ENCODE data around the gene DIAPH2.
"Not testable (repeated sequence)": the region's sequence is repeated elsewhere in the genome, so short reads cannot be mapped to it uniquely, and the experiment has no call there.

Gene DIAPH2

DNA sequence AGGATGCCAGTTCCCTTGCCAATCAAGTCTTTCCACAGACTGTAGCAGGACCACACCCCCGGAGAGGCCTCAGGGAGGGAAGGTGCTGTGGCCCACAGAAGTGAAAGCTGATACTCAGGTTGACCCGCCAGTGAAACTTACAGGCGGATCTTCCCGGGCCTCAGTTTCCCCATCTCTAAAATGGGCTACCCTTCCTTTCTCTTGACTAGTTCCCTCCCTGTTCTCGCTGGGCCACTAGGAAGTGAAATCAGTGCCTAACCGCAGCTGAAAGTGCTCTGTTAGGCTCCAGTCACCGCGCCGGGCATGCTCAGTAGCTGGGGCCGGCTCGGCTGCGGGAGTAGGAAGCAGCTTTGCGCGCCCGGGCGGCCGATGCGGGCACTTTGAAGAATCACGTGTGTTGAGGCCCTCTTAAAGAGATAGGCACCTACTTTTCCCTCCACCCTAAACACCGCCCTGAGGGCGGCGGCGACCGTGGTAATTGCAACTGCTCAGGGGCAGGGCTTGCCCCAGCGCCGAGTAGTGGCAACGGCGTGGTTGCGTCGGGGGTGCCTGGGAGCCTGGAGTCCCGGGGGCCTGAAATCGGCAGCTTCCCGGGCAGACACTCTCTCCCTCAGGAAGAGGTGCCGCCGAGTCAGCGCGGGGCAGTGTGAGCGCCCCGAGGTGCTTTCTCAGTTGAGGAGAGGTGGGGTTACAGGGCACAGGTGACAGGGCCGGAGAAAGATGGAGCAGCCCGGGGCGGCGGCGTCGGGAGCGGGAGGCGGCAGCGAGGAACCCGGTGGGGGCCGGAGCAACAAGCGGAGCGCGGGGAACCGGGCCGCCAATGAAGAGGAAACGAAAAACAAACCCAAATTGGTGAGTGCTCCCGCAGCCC lies at the start of gene DIAPH2:
Gene DIAPH2 (plus strand): TSS at position 504 of the 871 bp plus-strand sequence.
- DNase-seq, result peak; percentile 76

DNA sequence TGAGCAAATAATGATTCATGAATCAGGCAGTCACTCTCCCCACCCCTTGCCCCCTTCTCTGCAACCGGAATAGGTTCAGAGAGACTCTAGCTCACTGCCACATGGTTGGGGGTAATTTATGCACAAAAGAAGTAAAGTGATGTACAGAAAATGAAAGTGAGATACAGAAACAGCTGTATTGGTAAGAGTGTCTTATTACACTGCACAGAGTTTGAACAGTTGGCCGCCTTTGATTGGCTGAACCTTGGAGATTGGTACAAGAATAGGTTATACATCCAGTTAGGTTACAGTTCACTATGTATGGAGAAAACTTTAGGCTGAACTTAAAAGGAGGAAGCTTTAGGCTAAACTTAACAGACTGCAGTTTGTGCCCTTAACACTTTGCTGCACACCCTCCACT lies 34.6 kb upstream of the DIAPH2 start:
- no peak for DNase-seq

DNA sequence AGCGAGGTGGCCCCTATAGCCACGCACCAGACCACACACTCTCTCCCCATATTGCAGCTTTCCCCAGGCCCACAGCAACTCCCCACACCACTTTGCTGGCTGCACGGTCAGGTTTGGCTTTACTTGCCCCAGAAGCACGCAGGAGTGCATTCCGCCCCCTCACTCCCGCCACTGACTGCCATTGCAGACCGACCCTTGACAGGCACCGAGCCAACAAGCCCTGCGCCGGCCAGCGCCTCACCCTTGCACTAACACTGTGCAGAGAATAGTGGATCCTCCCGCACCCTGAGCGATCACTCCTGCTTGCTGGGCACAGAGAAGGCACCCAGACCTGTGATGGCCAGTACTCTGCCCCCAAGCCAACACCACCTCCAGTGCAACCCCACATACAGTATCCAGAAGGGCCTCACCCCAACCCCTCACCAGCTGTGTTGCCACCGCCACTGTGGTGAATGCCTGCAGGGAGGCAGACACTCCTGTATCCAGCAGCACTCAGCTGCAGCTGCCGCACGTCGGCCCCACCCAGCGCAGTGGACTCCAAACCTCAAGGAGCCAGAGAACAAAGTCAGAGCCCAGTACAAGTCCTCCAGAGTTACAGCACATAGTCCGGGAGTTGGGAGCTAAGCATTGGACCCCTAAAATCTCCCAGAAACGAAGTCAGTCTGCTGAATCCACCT lies 28.6 kb upstream of the DIAPH2 start:
- no peak for DNase-seq

DNA sequence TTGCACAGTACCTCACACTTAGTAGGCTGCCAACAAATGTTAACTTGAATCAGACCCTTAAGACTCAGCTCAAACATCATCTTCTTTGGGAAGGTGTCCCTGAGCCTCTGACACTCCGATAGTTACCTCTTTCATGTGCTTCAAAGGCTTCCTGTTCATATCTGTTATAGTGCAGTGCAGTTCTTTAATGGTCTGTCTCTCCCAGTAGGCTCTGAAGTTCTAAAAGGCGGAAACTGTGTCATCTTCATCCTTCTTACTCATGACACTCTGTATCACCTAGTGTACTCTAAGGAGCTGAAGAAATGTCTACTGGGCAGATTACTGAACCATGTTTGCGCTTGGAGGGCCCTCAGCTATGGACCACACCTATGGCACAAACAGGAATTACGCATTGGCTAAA lies 2.1 kb upstream of the DIAPH2 start:
- DNase-seq, result no peak

DNA sequence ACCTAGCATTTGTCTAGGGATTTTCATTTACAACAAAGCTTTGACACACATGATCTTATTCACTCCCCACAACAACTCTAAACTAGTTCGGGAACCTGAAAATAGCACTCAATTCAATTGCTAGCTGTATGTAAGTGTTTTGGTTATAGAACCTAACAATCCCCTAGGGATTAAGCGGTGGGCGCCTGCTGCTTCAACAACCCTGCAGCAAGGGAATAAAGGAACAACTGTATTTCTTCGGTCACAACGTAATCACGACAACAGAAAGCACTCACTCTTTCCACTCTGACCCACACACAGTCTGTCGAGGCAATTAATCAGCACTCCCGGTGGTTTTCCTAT lies 674 bp upstream of the DIAPH2 start:
- DNase-seq, result no peak

DNA sequence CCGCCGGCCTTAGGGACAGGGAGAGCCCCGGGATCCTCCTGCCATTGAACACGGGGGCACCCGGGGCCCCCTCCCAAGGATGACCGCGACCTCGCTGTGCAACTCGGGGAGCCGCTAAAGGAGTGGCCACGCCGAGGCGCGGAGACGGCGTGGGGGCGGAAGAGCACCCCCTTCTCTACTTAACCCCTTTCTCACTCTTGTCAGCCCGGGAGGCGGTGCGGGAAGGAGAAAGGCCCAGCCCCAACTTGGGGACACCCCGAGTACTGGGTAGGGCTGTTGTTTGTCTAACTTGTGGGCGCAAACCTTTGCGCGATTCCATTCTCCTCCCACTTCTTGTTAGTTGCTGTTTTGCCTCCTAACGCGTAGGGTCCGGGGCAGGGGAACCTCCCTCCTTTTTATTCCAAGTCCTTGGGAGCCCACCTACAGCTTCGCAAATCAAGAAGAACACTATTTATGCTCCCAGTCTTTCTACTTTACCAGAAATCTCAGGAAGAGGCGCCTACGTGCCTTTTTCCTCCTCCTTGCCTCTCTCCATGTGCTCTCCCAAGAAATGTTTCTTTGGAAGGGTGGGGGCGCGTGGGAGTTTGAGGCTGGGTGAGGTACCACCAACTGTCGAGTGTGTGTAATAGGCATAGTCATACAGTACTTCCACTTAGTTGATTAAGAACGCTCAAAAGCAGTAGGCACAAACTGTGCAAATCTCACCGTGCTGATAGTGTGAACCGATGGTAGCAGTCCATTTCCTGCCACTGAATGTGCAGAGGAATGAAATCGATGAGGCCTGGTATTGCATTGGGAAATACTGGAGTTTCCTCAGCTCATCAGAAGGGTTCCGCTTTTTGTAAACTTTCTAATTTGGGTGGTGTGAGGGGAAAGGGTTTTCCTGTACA lies 813 bp downstream of the DIAPH2 start:
- peak; percentile 67 for DNase-seq

DNA sequence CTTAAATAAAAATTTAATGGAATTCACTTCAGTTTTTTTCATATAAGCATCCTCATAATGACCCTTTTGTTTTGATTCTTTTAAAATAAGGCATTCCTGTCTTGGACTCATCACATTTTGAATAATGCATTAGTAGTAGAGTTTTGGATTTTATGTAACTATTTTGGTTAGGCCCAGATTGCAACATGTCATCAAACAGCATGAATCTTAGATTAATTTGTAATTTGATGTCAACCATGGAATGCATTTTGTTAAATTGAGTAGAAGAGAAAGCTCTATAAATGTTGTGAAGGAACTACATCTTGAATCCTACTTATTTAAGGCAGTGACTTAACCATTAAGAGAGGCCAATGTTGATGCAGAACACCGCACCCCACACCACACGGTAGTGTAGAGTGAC lies 3.1 kb downstream of the DIAPH2 start:
- no peak for DNase-seq

DNA sequence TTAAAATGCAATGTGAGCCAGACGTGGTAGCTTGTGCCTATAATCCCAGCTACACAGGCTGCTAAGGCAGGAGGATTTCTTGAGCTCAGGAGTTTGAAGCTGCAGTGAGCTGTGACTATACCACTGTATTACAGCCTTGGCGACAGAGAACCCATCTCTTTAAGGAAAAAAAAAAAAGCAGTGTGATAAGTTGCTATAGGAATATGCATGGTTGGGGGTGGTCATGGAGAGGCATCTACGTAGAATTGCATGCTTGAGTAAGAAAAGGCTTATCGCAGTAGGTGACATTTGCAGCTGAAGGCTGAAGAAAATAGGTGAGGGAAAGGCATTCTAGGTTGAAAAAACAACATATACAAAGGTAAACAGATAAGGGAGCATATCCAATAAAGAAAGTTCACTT lies 4.1 kb downstream of the DIAPH2 start:
- DNase-seq, result no peak

DNA sequence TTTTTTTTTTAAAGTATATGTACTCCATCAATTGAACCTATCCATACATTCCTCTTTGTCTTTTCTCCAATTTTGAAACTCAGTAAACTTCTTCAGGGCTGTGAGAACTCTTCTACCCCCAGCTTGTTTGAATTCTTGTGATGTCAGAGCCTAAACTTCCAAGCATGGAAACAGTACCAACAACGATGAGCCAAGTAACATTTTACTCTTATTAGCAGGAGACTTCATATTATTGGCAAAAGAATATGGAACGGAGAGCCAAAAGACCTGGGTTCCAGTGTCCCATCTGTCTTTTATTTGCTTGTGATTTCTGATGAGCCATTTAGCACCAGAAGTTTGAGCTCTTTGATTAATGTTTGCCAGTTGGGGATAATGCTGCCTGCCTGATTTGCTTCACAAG lies 5.3 kb downstream of the DIAPH2 start:
- DNase-seq, result no peak

DNA sequence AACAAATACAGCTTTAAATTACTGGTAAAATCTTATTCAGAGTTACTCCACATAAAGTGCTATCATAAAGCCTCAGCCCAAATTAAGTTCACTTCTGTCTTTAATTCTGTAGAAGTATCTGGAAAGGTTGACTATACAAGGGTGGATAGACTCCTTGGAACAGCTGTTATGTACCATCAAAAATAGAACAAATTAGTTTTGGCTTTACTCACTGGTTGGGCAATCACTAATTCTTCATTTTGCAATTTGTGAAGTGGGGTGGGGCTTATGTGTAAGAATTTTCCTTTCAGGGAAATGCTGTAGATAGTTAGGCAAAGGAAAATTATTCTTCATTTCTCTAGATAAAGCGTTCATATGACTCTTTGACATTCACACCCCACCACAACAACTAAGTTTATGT lies 7.8 kb downstream of the DIAPH2 start:
- no peak for DNase-seq

DNA sequence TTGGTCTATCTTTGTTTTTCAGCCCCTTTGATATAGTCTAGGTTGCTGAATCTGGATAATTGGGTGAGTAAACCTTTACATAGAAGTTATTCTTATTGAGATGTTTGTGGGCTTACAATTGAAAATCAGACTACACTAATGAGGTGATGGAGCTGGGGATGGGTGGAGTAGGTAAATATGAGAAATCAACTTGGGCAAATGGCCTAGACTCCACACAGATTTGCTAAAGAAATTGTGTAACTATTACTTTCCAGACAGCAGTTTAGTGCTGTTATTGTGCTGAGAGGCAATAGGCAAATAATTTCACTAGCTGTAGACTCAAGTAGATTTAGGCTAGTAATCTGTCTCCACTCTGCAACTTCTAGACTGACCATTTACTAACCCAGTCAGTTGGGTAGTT lies 8.2 kb downstream of the DIAPH2 start:
- no peak for DNase-seq

DNA sequence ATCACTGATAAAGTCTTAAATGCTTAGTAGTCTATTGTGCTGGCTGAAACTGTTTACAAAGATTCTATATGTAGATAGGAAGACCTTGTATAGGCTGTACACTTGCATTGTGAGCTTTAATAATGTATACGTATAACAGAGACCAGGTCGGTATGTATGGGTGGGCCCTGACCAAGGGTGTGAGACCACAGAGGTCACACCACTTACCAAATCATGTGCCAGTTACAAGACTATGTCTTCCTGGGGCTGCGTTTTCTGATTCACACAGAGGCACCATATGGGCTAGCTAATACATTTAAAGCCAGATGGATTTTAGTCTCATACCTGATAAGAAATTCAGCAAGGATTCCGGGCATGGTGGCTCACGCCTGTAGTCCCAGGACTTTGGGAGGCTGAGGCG lies 8.8 kb downstream of the DIAPH2 start:
- DNase-seq, result no peak

DNA sequence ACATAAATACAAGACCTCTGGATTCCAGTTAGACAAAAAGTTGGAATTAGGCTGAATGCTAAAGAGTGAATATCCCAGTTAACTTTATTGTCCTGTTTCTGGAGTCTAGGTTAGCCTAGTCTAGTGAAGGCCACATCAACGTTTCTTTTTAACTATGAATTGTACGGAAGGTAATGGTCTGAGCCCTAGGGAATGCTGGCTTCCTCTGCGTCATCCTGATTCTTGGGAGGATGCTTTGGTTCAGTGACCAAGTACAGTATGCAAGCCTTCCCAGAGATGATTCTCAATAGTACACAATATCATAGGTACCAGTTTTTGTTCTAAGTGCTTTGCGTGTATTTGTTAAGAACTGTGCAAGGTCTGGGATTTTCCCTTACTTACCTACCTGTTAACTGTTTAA lies 11.8 kb downstream of the DIAPH2 start:
- DNase-seq, result no peak

DNA sequence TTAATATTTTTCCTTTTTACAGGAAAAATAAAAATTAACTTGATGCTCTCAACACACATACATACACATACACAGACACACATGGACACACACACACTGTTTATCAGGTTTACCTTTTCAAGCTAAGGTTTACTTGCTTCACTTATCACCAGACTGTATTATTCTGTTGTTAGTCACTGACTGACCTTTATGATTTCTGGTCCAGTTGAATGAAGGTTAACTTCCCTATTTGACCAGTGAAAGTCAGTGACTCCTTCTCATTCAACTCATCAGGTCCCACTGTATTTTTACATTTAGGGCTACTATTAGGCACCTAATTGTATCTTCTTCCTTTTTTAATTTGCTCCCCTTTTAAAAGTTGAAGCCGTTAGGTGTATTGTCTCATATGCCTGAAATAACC lies 16.0 kb downstream of the DIAPH2 start:
- DNase-seq, result no peak

DNA sequence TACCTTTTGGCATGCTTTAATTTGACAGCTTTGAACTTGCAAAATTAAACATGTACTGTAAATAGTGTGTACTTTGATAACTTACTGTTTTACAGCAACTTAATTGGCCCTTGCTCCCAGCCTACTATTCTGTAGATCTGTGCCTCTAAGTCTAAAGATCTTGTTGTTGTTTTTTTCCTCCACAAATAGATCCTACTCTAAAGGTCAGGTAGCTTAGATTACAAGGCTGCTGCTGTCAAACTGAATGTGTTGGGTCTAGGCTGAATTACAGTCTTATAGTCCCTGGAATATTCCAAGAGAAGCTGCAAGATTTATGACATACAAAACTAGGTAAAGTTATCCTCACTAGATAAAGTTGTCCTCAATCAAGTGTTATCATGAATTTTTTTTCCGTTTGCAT lies 18.7 kb downstream of the DIAPH2 start:
- no peak for DNase-seq

DNA sequence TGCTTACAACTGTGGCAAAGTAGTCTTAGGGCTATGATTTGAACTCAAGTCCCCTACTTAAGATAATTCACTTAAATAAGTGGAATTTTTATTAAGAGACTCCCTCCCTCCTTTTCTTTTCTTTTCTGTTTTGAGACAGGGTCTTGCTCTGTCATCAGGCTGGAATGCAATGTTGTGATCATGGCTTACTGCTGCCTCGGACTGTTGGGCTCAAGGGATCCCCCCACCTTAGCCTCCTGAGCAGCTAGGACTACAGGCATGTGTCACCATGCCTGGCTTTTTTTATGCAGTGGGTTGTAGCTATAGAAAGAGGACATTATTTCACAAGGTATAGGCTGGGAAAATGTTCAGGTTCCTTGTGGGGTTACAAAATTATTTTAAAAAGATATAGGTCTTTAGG lies 19.2 kb downstream of the DIAPH2 start:
- no peak for DNase-seq

DNA sequence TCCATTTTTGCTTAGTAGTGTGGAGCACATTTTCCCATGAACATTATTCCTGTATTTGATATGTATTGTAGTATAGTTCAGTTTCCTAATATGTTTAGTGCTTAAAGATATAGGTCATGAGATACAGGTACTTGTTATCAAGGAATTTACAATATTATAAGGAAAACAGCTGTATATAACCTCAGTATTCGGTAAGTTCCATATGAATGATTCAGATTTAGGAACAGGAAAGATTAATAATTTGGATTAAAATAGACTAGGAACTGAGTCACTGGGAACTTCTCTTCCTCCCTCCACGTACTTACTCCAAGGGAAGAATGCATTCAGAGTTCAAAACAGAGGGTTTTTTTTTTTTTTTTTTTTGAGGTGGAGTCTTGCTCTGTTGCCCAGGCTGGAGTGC lies 20.0 kb downstream of the DIAPH2 start:
- DNase-seq, result no peak

DNA sequence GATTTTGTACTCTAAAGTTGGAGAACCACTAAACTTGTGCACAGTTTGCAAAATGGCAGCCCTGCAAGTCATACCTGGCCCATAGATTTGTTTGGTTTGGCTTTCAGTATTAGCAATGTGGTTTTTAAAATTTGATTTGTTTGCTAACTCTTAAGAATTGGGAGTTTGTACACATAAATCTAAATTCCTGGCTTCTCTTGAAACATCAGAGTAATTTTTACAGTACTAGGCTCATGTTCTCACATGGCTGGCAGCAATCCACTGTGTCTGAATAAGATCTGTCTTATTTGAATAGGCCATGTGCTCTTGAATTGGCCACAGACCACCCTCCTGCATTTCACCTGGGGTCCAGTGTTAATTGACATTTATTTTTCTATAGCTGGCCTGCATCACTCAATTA lies 21.3 kb downstream of the DIAPH2 start:
- DNase-seq, result no peak

DNA sequence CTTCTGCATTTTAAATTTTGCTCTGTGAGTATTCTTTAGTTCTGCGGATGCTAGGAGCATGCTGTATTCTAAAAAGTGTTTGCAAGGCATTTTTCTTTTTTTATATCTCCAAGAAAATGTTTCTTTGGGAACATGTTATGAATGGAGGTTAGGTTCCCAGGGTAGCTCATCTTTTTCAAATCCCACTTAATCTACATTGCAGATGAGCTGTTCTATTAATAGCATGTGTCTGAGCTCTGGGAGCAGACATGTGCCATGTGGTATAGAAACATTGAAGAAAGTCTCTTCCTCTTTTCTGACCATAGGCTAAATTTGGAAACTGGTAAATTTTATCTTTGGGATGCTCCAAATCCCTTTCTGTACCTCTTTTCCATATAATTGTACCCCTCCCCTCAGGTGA lies 23.2 kb downstream of the DIAPH2 start:
- no peak for DNase-seq

DNA sequence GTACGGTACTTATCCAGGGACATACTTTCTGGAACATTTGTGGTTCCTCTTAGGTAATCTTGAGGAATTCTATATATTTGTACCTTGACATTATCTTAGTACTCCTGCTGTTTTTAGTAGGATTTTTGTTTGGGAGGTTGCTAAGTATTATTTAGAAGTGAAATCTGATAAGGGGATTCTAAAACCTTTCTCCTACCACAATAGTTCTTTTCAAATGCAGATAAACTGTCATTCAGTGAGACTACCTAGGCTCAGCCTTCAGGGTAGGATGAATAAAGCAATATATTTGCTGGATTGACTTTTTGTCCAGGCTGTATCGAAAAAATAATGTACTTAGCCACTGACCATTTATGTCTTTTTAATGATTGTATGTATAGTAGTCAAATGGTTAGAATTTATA lies 25.4 kb downstream of the DIAPH2 start:
- no peak for DNase-seq

DNA sequence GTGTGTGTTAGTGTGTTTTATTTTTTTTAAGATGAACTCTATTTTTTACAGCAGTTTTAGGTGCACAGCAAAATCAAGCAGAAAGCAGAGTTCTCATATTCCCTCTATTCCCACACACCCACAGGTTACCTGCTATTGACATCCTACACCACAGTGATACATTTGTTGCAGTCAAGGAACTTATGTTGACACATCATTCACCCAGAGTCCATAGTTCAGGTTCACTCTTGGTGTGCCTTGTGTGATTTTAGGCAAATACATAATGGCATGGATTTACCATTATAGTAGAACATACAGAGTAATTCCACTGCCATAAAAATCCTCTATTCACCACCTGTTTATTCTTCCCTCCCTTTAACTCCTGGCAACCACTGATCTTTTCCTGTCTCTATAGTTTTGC lies 28.7 kb downstream of the DIAPH2 start:
- no peak for DNase-seq

DNA sequence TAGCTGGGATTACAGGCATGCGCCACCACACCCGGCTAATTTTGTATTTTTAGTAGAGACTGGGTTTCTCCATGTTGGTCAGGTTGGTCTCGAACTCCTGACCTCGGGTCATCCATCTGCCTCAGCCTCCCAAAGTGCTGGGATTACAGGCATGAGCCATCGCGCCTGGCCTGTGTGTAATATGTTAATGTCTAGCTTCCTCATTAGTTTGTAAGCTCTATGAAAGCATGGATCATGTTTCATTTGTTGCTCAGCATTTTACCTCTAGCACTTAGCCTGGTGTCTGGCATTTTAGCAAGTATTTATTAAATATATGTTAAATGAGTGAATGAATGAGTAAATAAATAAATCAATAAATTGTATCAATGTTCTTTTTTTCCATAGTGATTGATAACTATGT lies 29.8 kb downstream of the DIAPH2 start:
- not testable (repeated sequence) for DNase-seq

DNA sequence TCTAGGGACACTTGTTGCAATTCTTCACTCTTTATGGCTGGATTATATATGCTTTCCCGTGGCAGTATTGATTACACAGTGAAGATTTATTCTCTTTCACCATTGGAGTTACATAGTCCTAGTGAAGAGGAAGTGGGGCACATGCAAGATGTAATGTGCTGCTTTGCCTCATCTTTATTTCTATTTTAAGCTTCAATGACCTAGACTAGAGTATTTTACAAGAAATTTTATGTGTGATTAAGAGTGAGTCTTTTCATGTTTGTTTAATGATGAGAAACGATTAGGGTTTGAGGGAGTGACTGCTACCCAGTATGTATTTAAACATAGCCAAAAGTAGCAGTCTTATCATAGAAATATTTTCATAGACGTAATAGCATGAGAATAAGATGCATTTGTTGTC lies 30.8 kb downstream of the DIAPH2 start:
- no peak for DNase-seq

Measured in stimulated activated CD8-positive, alpha-beta memory T cell treated with anti-CD3 and anti-CD28 coated beads, Interleukin-4, amount 100 ng/mL, for 48 hours (primary cell).